RWPE2 (cell line): ENCODE measurements around the gene C22orf39.

Source experiments
- ATAC-seq: fragments of 200-7000 bp; cut with Tn5 transposase; 3 replicates; pipeline ENCODE4 v1.9.1; 2021; ENCODE audit warnings: low read depth
- DNase-seq: peaks from one replicate; pipeline ENCODE4 v3.0.0-alpha.2; 2020; ENCODE audit warnings: low spot score
- H3K27ac ChIP-seq: fragments of 450-650 bp; 2 replicates; pipeline ENCODE4 v1.5.1; 2017; ENCODE audit warnings: mild to moderate bottlenecking; ENCODE audit not compliant: poor library complexity, severe bottlenecking
- H3K27me3 ChIP-seq: fragments of 250-450 bp; sonication (Bioruptor Pico); 2 replicates; pipeline ENCODE4 v1.5.1; 2021; ENCODE audit warnings: mild to moderate bottlenecking, moderate library complexity; ENCODE audit not compliant: insufficient read depth, poor library complexity, severe bottlenecking
- H3K36me3 ChIP-seq: fragments of 250-450 bp; sonication (Bioruptor Pico); 2 replicates; pipeline ENCODE4 v1.5.1; 2020; ENCODE audit warnings: low read depth, mild to moderate bottlenecking, moderate library complexity
- H3K4me1 ChIP-seq: fragments of 250-450 bp; sonication (Bioruptor Pico); 2 replicates; pipeline ENCODE4 v1.5.1; 2021; ENCODE audit warnings: mild to moderate bottlenecking, moderate library complexity; ENCODE audit not compliant: insufficient read depth, poor library complexity, severe bottlenecking
- H3K4me3 ChIP-seq: fragments of 250-450 bp; sonication (Bioruptor Pico); 2 replicates; pipeline ENCODE4 v1.5.1; 2021; ENCODE audit warnings: mild to moderate bottlenecking, moderate library complexity; ENCODE audit not compliant: severe bottlenecking
- H3K9me3 ChIP-seq: fragments of 250-450 bp; sonication (Bioruptor Pico); 2 replicates; pipeline ENCODE4 v1.5.1; 2021; ENCODE audit warnings: mild to moderate bottlenecking, moderate library complexity; ENCODE audit not compliant: severe bottlenecking
- CTCF ChIP-seq: fragments of 450-650 bp; IDR thresholded peaks from one replicate; pipeline ENCODE4 v1.5.1; 2017; ENCODE audit warnings: mild to moderate bottlenecking, moderate library complexity; ENCODE audit not compliant: poor library complexity, severe bottlenecking

The C22orf39 gene

DNA sequence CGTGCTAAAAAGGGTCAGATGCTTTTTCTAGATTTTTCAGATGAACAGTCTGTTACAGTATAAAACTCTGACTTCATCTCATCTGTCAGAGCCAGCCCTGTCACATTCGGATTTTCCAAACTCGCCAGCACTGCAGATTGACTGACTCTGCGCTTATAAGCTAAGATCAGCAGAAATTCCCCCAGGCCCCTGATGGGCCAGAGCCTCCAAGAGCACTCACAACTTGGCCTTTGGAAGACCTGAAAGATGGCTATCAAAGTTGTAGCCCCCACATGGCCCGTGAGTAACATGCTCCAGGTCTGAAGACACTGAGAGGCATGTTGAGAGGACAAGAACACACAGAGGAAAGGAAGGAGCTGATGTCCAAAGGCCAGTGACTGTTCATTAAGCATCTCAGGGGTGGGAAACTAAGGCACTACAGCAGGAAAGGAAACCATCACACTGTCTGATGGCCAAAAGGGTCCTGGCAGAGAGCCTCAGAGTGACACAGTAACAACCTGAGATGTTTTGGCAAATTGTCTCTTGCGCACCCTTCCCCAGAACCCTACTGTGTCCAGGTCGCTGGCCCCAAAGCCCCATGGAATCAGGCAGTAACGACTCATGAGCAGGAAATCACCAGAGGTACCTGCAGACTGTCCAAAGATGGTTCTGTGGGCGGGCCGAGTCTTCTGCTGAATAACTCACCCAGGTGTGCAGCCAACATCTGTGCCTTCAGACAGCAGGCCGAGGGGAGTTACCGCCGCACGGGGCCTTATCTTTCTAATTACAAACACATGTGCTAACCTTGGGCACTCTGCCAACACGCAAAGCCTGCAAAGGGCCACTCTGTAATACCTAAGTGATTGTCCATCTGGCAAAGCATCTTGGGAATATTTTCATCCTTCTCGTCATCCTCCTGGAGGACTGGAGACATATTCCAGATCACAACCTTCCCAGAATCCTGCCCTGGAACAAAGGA is 39.6 kb downstream of the C22orf39 start:
- Histone ChIP-seq H3K27me3 (no peaks in the 10 kb centered on the region), H3K4me1 (no peaks in the 10 kb centered on the region), H3K36me3 (peaks cover 74% of the 10 kb centered on the region), H3K4me3 (no peak overlapping the region), H3K27ac (no peak overlapping the region), H3K9me3 (no peaks in the 10 kb centered on the region)
- ATAC-seq (no peak), DNase-seq (no peak)
- TF ChIP-seq CTCF = no peak

GRCh38 chr22:19406846-19407245 is 40.7 kb downstream of the C22orf39 start:
- no peak for TF ChIP-seq CTCF
- H3K9me3 ChIP-seq = no peaks in the 10 kb centered on the region
- peaks cover 74% of the 10 kb centered on the region for H3K36me3 ChIP-seq
- no peak overlapping the region for H3K4me3 ChIP-seq
- no peaks in the 10 kb centered on the region for H3K27me3 ChIP-seq
- no peak overlapping the region for H3K27ac ChIP-seq
- no peaks in the 10 kb centered on the region for H3K4me1 ChIP-seq
- no peak for ATAC-seq
- DNase-seq = no peak

GRCh38 chr22:19406281-19406811 is 41.2 kb downstream of the C22orf39 start:
- no peak for DNase-seq
- no peak for ATAC-seq
- peaks cover 76% of the 10 kb centered on the region for H3K36me3 ChIP-seq

GRCh38 chr22:19405652-19406051 is 41.9 kb downstream of the C22orf39 start:
- Histone ChIP-seq H3K27me3 (no peaks in the 10 kb centered on the region), H3K27ac (no peak overlapping the region), H3K36me3 (peaks cover 74% of the 10 kb centered on the region), H3K4me3 (no peak overlapping the region), H3K9me3 (no peaks in the 10 kb centered on the region), H3K4me1 (no peaks in the 10 kb centered on the region)
- no peak for DNase-seq
- no peak for ATAC-seq
- no peak for TF ChIP-seq CTCF

More at GRCh38 chr22:19406281-19406811, 41.2 kb downstream of the C22orf39 start:
- H3K4me1 ChIP-seq = no peaks in the 10 kb centered on the region
- no peak for TF ChIP-seq CTCF
- no peak overlapping the region for H3K27ac ChIP-seq
- no peak overlapping the region for H3K4me3 ChIP-seq
- H3K9me3 ChIP-seq = no peaks in the 10 kb centered on the region
- no peaks in the 10 kb centered on the region for H3K27me3 ChIP-seq

DNA sequence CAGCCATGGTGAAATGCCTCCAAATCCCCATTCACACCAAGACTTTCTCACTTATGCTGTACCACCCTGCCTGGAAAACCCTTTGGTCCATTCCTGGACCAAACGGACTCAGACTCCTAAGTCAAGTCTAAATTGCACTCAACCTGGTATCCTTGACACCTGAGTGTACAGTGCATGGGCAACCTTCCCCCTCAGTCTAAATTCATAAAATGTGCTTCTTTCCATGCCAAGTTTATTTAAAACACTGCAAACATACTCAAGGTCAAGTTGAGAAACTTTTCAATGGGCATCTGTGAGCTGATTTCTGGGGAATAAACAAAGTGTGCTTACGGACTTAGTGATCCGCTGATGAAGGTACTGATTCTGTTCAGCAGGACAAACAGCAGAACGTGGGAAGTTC is 42.4 kb downstream of the C22orf39 start:
- no peaks in the 10 kb centered on the region for H3K9me3 ChIP-seq
- no peak for DNase-seq
- TF ChIP-seq CTCF = no peak
- H3K27me3 ChIP-seq = no peaks in the 10 kb centered on the region
- no peak overlapping the region for H3K4me3 ChIP-seq
- H3K27ac ChIP-seq = no peak overlapping the region
- H3K4me1 ChIP-seq = no peaks in the 10 kb centered on the region
- no peak for ATAC-seq
- H3K36me3 ChIP-seq = peaks cover 71% of the 10 kb centered on the region
